ENCODE measurements around the gene MST1. TPM values are rescaled to one million over a fixed set of nuclear protein-coding genes. Genes with fewer than 3 reads are reported as not detected.

Gene MST1
- total and polyA plus RNA-seq, 2 of the 8 experiments (the other 6 are each of a cell fraction or from before 2014, with no cell fraction given), result 6.2 to 9.5 TPM

DNA sequence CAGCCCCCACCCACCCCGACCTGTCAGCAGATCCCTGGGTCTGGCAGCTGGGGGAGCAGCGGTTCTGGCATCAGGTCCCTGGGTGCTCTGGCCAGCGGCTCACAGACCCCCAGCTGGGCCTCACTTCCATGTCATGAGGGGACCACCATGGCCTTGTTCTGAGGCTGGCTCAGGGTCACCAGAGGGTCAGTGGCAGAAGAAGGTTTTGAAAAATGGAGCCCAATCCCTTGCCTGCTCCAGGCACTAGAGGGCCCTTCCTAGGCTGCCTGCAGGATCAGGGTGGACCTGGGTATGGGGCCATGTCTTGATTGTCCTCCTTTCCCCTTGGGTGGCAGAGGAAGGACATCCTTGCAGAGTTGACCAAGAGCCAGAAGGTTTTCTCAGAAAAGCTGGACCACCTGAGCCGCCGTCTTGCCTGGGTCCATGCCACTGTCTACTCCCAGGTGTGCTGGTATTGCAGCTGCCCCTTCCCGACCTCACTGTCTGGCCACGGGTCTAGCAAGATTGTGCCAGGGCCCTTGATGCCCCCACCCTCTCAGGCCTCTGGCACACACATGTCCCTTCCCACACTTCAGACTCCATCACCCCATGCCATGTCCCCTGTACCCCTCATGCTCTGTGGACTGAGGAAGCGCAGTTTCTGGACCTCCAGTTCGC is 17.3 kb upstream of the MST1 start:
- Histone ChIP-seq H4K91ac (replicated peaks; ENCODE audit: insufficient read length, low read length) (no peak overlapping the region), H4K8ac (ENCODE audit: extremely low read depth, insufficient read depth, low read length) (no peak overlapping the region), H3K14ac (ENCODE audit: insufficient read length) (no peak overlapping the region), H2AK5ac (ENCODE audit: low read depth, low read length) (no peak overlapping the region), H3K9me3 (ENCODE audit: insufficient read depth in 2 of 2, low read depth in 1 of 2, low read length in 1 of 2) (no peaks in the 10 kb centered on the region), H3K4ac (replicated peaks; ENCODE audit: insufficient read length, low read depth, low read length) (no peak overlapping the region), H2BK120ac (replicated peaks; ENCODE audit: low read depth, low read length) (no peak overlapping the region), H3K27ac (ENCODE audit: low read depth, low read length) (no peak overlapping the region), H3K36me3 (ENCODE audit: control insufficient read depth in 2 of 4, insufficient read depth in 4 of 4, low read length in 3 of 4) (peaks cover 4 to 5% (median 5%) of the 10 kb centered on the region in 4 experiments; a peak in 5 of 8 replicates), H3K56ac (replicated peaks; ENCODE audit: insufficient read length, low read depth, low read length) (no peak overlapping the region), H3K4me3 (ENCODE audit: extremely low read depth in 1 of 4, insufficient read depth in 2 of 4, low read depth in 3 of 4, low read length in 4 of 4) (no peak overlapping the region), H2BK5ac (ENCODE audit: low read depth, low read length) (no peak overlapping the region), H2BK20ac (ENCODE audit: low read length) (no peak overlapping the region), H2BK15ac (ENCODE audit: low read length) (no peak overlapping the region), H4K20me1 (replicated peaks in 1 of 2; ENCODE audit: control insufficient read depth in 1 of 2, insufficient read depth in 2 of 2, low read length in 2 of 2) (peaks cover 0 to 12% of the 10 kb centered on the region in 2 experiments), H3K23me2 (ENCODE audit: low read depth, low read length) (no peaks in the 10 kb centered on the region), H3K79me2 (ENCODE audit: control insufficient read depth in 1 of 2, insufficient read depth in 2 of 2, low read length in 2 of 2) (no peaks in the 10 kb centered on the region), H3K23ac (ENCODE audit: insufficient read length) (no peak overlapping the region), H3K79me1 (ENCODE audit: low read depth, low read length) (no peaks in the 10 kb centered on the region), H2BK12ac (ENCODE audit: low read depth, low read length) (no peak overlapping the region), H2AFZ (ENCODE audit: low read length) (no peak overlapping the region), H3K27me3 (replicated peaks in 1 of 4; ENCODE audit: control insufficient read depth in 3 of 4, extremely low read depth in 1 of 4, insufficient read depth in 3 of 4, low read length in 3 of 4) (no peaks in the 10 kb centered on the region), H3K4me1 (replicated peaks in 1 of 4; ENCODE audit: control insufficient read depth in 3 of 4, insufficient read depth in 4 of 4, low read length in 3 of 4) (peaks cover 0 to 3% (median 1%) of the 10 kb centered on the region in 4 experiments; a peak in 4 of 7 replicates), H3K9ac (replicated peaks in 1 of 4; ENCODE audit: extremely low read depth in 1 of 4, low read depth in 3 of 4, low read length in 3 of 4) (no peak overlapping the region), H4K5ac (ENCODE audit: insufficient read length, low read depth, low read length) (no peak overlapping the region), H3K18ac (ENCODE audit: extremely low read depth, low read length) (no peak overlapping the region), H3K4me2 (ENCODE audit: insufficient read depth in 1 of 2, low read depth in 2 of 2, low read length in 2 of 2) (no peak overlapping the region)
- TF ChIP-seq, protein P1, sequence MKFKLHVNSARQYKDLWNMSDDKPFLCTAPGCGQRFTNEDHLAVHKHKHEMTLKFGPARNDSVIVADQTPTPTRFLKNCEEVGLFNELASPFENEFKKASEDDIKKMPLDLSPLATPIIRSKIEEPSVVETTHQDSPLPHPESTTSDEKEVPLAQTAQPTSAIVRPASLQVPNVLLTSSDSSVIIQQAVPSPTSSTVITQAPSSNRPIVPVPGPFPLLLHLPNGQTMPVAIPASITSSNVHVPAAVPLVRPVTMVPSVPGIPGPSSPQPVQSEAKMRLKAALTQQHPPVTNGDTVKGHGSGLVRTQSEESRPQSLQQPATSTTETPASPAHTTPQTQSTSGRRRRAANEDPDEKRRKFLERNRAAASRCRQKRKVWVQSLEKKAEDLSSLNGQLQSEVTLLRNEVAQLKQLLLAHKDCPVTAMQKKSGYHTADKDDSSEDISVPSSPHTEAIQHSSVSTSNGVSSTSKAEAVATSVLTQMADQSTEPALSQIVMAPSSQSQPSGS (IDR thresholded peaks at IDR 0.05; ENCODE audit: low read length), result no peak
- TF ChIP-seq SUZ12 (IDR thresholded peaks at IDR 0.05; ENCODE audit: low read length) (no peak), ZNF274 (IDR thresholded peaks at IDR 0.05; ENCODE audit: borderline replicate concordance, extremely low read depth, low read length) (no peak), RBBP5 (IDR thresholded peaks at IDR 0.05; ENCODE audit: borderline replicate concordance, low read depth, low read length) (no peak), BCL11A (IDR thresholded peaks at IDR 0.05; ENCODE audit: low read depth in 2 of 2, low read length in 2 of 2) (no peak)
- ChIA-PET POLR2A (ENCODE audit: partially characterized antibody) (interaction anchor here (0.6 kb wide), 1 partner anchor 12 kb away, joined by 3 read pairs; no protein-coding TSS in a partner anchor), CTCF (ENCODE audit: partially characterized antibody) (interaction anchor here (0.6 to 9.7 kb wide), 3 partner anchors 12 to 119 kb away, joined by 3 to 127 read pairs (median 3); partner anchors contain the start of gene AMIGO3)
- FAIRE-seq (no peak), DNase-seq (ENCODE audit: low read depth in 1 of 2, low spot score in 2 of 2) (no peak)
- 91% methylated on average over 9 of the region's 9 CpGs; no CpG with 5 or more reads in 1 of the 2 experiments for WGBS, 2 experiments (ENCODE audit: extremely low coverage in 1 of 2, insufficient coverage in 1 of 2, insufficient read length in 1 of 2, insufficient replicate concordance in 2 of 2, low coverage in 1 of 2, low lambda C conversion rate in 2 of 2, missing lambda C conversion rate in 1 of 2)
